ENCODE data around the gene ACTR1B.

The ACTR1B gene

GRCh38 chr2:97701851-97702465 is 38.1 kb upstream of the ACTR1B start:
- no peaks in the 10 kb centered on the region for H3K79me2 ChIP-seq (ENCODE audit: insufficient read depth, low read depth)
- H3K4me2 ChIP-seq: no peak overlapping the region
- no peak for TF ChIP-seq CTCF (conservative IDR thresholded peaks at IDR 0.05; ENCODE audit: low read depth, low read length)
- peaks cover 2% of the 10 kb centered on the region for H3K4me1 ChIP-seq (ENCODE audit: low read depth, poor library complexity, severe bottlenecking)
- H4K20me1 ChIP-seq (ENCODE audit: insufficient read depth): no peaks in the 10 kb centered on the region
- no peak overlapping the region for H2AFZ ChIP-seq (ENCODE audit: low read depth)
- H3K9ac ChIP-seq: no peak overlapping the region
- no peak overlapping the region for H3K4me3 ChIP-seq (IDR thresholded peaks at IDR 0.05; ENCODE audit: insufficient read depth, low read depth, low read length)
- H3K27me3 ChIP-seq (ENCODE audit: insufficient read depth, low read depth): no peaks in the 10 kb centered on the region
- no peaks in the 10 kb centered on the region for H3K36me3 ChIP-seq (ENCODE audit: insufficient read depth)
- no peak overlapping the region for H3K27ac ChIP-seq

- Histone ChIP-seq H3K4me1 (ENCODE audit: low read depth, poor library complexity, severe bottlenecking) (peaks cover 5% of the 10 kb centered on the region), H2AFZ (ENCODE audit: low read depth) (no peak overlapping the region), H3K79me2 (ENCODE audit: insufficient read depth, low read depth) (no peaks in the 10 kb centered on the region), H3K27ac (no peak overlapping the region), H3K4me2 (no peak overlapping the region), H4K20me1 (ENCODE audit: insufficient read depth) (no peaks in the 10 kb centered on the region), H3K9ac (no peak overlapping the region), H3K27me3 (ENCODE audit: insufficient read depth, low read depth) (no peaks in the 10 kb centered on the region), H3K36me3 (ENCODE audit: insufficient read depth) (no peaks in the 10 kb centered on the region), H3K4me3 (IDR thresholded peaks at IDR 0.05; ENCODE audit: insufficient read depth, low read depth, low read length) (no peak overlapping the region)
- no peak for TF ChIP-seq CTCF (conservative IDR thresholded peaks at IDR 0.05; ENCODE audit: low read depth, low read length)
Observed at GRCh38 chr2:97701186-97701585, 37.3 kb upstream of the ACTR1B start.

GRCh38 chr2:97699765-97700444 is 36.1 kb upstream of the ACTR1B start:
- Histone ChIP-seq H3K27me3 (ENCODE audit: insufficient read depth, low read depth) (no peaks in the 10 kb centered on the region), H3K79me2 (ENCODE audit: insufficient read depth, low read depth) (no peaks in the 10 kb centered on the region), H3K36me3 (ENCODE audit: insufficient read depth) (no peaks in the 10 kb centered on the region), H3K9ac (no peak overlapping the region), H3K4me3 (IDR thresholded peaks at IDR 0.05; ENCODE audit: insufficient read depth, low read depth, low read length) (no peak overlapping the region), H3K4me2 (no peak overlapping the region), H4K20me1 (ENCODE audit: insufficient read depth) (no peaks in the 10 kb centered on the region), H2AFZ (ENCODE audit: low read depth) (peak overlapping the region; percentile 55; the same call in 1 of the 2 replicates), H3K4me1 (ENCODE audit: low read depth, poor library complexity, severe bottlenecking) (peaks cover 5% of the 10 kb centered on the region), H3K27ac (no peak overlapping the region)
- peak; percentile 62 for TF ChIP-seq CTCF (conservative IDR thresholded peaks at IDR 0.05; ENCODE audit: low read depth, low read length)

GRCh38 chr2:97698530-97698929 is 34.7 kb upstream of the ACTR1B start:
- TF ChIP-seq CTCF (conservative IDR thresholded peaks at IDR 0.05; ENCODE audit: low read depth, low read length): no peak
- H2AFZ ChIP-seq (ENCODE audit: low read depth): no peak overlapping the region
- no peak overlapping the region for H3K4me3 ChIP-seq (IDR thresholded peaks at IDR 0.05; ENCODE audit: insufficient read depth, low read depth, low read length)
- no peaks in the 10 kb centered on the region for H3K36me3 ChIP-seq (ENCODE audit: insufficient read depth)
- no peak overlapping the region for H3K4me2 ChIP-seq
- H3K27ac ChIP-seq: no peak overlapping the region
- H3K27me3 ChIP-seq (ENCODE audit: insufficient read depth, low read depth): no peaks in the 10 kb centered on the region
- H3K4me1 ChIP-seq (ENCODE audit: low read depth, poor library complexity, severe bottlenecking): peaks cover 5% of the 10 kb centered on the region
- H4K20me1 ChIP-seq (ENCODE audit: insufficient read depth): no peaks in the 10 kb centered on the region
- no peak overlapping the region for H3K9ac ChIP-seq
- H3K79me2 ChIP-seq (ENCODE audit: insufficient read depth, low read depth): no peaks in the 10 kb centered on the region
